Liver (tissue), 9 donors: ENCODE results near the gene SLC17A3. TPM values are rescaled to one million over a fixed set of nuclear protein-coding genes. Genes with fewer than 3 reads are reported as not detected.

Experiments used
- DNase-seq: peaks from one replicate; pipeline ENCODE4 v3.0.0-alpha.2; 2017; ENCODE audit warnings: low spot score
- H3K27ac ChIP-seq, 2 donors: one replicate each; pipeline ENCODE4 v1.7.0; 2013; ENCODE audit warnings: inconsistent platforms in 2 of 2, low read length in 2 of 2, control low read depth in 1 of 2, low read depth in 1 of 2, mild to moderate bottlenecking in 1 of 2
- H3K27me3 ChIP-seq, 4 donors: one replicate each; pipeline versions ENCODE4 v1.6.1 to v1.7.0; 2013; ENCODE audit warnings: low read length in 3 of 4, inconsistent platforms in 1 of 4, mild to moderate bottlenecking in 1 of 4, moderate library complexity in 1 of 4; ENCODE audit not compliant: control insufficient read depth in 4 of 4, insufficient read depth in 4 of 4
- H3K36me3 ChIP-seq, 4 donors: one replicate each; pipeline versions ENCODE4 v1.6.1 to v1.7.0; 2013; ENCODE audit warnings: low read length in 3 of 4, mild to moderate bottlenecking in 3 of 4, low read depth in 1 of 4, moderate library complexity in 1 of 4; ENCODE audit not compliant: control insufficient read depth in 4 of 4, insufficient read depth in 3 of 4
- H3K4me1 ChIP-seq, 4 donors: one replicate each; pipeline versions ENCODE4 v1.6.1 to v1.7.0; 2013; ENCODE audit warnings: low read length in 3 of 4, mild to moderate bottlenecking in 3 of 4, moderate library complexity in 1 of 4; ENCODE audit not compliant: control insufficient read depth in 4 of 4, insufficient read depth in 4 of 4
- H3K4me3 ChIP-seq, 3 donors: one replicate each; pipeline versions ENCODE4 v1.6.1 to v1.7.0; 2013; ENCODE audit warnings: low read length in 3 of 3, control low read depth in 1 of 3, low read depth in 1 of 3, mild to moderate bottlenecking in 1 of 3
- H3K9ac ChIP-seq, 2 donors: one replicate each; pipeline ENCODE4 v1.7.0; 2013; ENCODE audit warnings: low read length in 2 of 2, mild to moderate bottlenecking in 2 of 2, moderate library complexity in 2 of 2, control low read depth in 1 of 2, low read depth in 1 of 2
- H3K9me3 ChIP-seq, 4 donors: one replicate each; pipeline versions ENCODE4 v1.6.1 to v1.7.0; 2013; ENCODE audit warnings: low read length in 3 of 4; ENCODE audit not compliant: control insufficient read depth in 4 of 4
- ATF3 ChIP-seq: IDR thresholded peaks from 2 replicates; pipeline ENCODE4 v1.6.1; 2016; ENCODE audit warnings: antibody characterized with exemption
- CTCF ChIP-seq: fragments of 150-350 bp; IDR thresholded peaks from 2 replicates; pipeline ENCODE4 v1.5.1; 2017; ENCODE audit warnings: improper control_type of control experiment, low read depth, low read length; ENCODE audit not compliant: missing input control
- EGR1 ChIP-seq, 2 donors: IDR thresholded peaks; 2 replicates each; pipeline ENCODE4 v1.6.1; 2016 to 2018; ENCODE audit warnings: antibody characterized with exemption in 2 of 2, low read depth in 2 of 2
- FOXA1 ChIP-seq: IDR thresholded peaks from 2 replicates; pipeline ENCODE4 v1.6.1; 2016; ENCODE audit warnings: antibody characterized with exemption
- FOXA2 ChIP-seq: IDR thresholded peaks from 2 replicates; pipeline ENCODE4 v1.6.1; 2016; ENCODE audit warnings: antibody characterized with exemption
- GABPA ChIP-seq, 2 donors: IDR thresholded peaks in 1 of 2; conservative IDR thresholded peaks in 1 of 2; 2 replicates each; pipeline ENCODE4 v1.6.1; 2016; ENCODE audit warnings: antibody characterized with exemption in 2 of 2, mild to moderate bottlenecking in 1 of 2, moderate library complexity in 1 of 2
- HNF4A ChIP-seq, 2 donors: conservative IDR thresholded peaks; 2 replicates each; pipeline ENCODE4 v1.6.1; 2016; ENCODE audit warnings: antibody characterized with exemption in 2 of 2, mild to moderate bottlenecking in 2 of 2
- HNF4G ChIP-seq: IDR thresholded peaks from 2 replicates; pipeline ENCODE4 v1.6.1; 2016; ENCODE audit warnings: antibody characterized with exemption
- JUND ChIP-seq, 2 donors: IDR thresholded peaks; 2 replicates each; pipeline ENCODE4 v1.6.1; 2016; ENCODE audit warnings: antibody characterized with exemption in 2 of 2
- MAX ChIP-seq: IDR thresholded peaks from 2 replicates; pipeline ENCODE4 v1.6.1; 2016; ENCODE audit warnings: antibody characterized with exemption
- NR2F2 ChIP-seq: IDR thresholded peaks from 2 replicates; pipeline ENCODE4 v1.6.1; 2016; ENCODE audit warnings: antibody characterized with exemption
- RAD21 ChIP-seq, 2 donors: IDR thresholded peaks; 2 replicates each; pipeline ENCODE4 v1.6.1; 2016; ENCODE audit warnings: antibody characterized with exemption in 2 of 2, mild to moderate bottlenecking in 2 of 2
- REST ChIP-seq: IDR thresholded peaks from 2 replicates; pipeline ENCODE4 v1.6.1; 2016; ENCODE audit warnings: antibody characterized with exemption, mild to moderate bottlenecking
- RXRA ChIP-seq, 2 donors: IDR thresholded peaks; 2 replicates each; pipeline ENCODE4 v1.6.1; 2017 to 2018; ENCODE audit warnings: antibody characterized with exemption in 2 of 2, mild to moderate bottlenecking in 1 of 2
- SP1 ChIP-seq: IDR thresholded peaks from 2 replicates; pipeline ENCODE4 v1.6.1; 2018; ENCODE audit warnings: antibody characterized with exemption, mild to moderate bottlenecking
- TAF1 ChIP-seq: conservative IDR thresholded peaks from 2 replicates; pipeline ENCODE4 v1.6.1; 2016; ENCODE audit warnings: antibody characterized with exemption, mild to moderate bottlenecking
- ZBTB33 ChIP-seq: IDR thresholded peaks from 2 replicates; pipeline ENCODE4 v1.6.1; 2016; ENCODE audit warnings: antibody characterized with exemption
- WGBS: extraction: QIAGEN DNeasy Blood & Tissue Kit; methylation state at CpG from one replicate; pipeline ENCODE4 v1.1.7; 2013; 5-methylcytosine and 5-hydroxymethylcytosine counted together
- polyA plus RNA-seq, 2 donors: library from polyadenylated mRNA; stranded (reverse) in 1 of 2; unstranded in 1 of 2; fragments of 200-250 nt in 1 of 2; fragments of >200 nt in 1 of 2; fragmentation: Nextera tagmentation in 1 of 2; extraction: Ambion mirVana in 1 of 2; gene quantifications; one replicate each; pipeline versions ENCODE4 v1.2.1 to v1.2.3, GENCODE V29; 2013 to 2015
- total RNA-seq, 2 donors: library from RNA; depleted of rRNA; stranded (reverse); fragments of >200 nt; gene quantifications; one replicate each; pipeline ENCODE4 v1.2.3, GENCODE V29; 2014
- donor health status: healthy.
- donor health status: healthy.
- donor health status: healthy.
- donor health status: healthy.
- donor health status: healthy.

The SLC17A3 gene
- total and polyA plus RNA-seq, 4 donors: 1.6 to 23.2 (median 10.9) TPM

- Histone ChIP-seq H3K36me3 (no peaks in the 10 kb centered on the region), H3K27me3 (no peaks in the 10 kb centered on the region), H3K4me3 (no peak overlapping the region), H3K9ac (no peak overlapping the region), H3K27ac (no peak overlapping the region), H3K9me3 (no peaks in the 10 kb centered on the region), H3K4me1 (peaks cover 0 to 29% (median 18%) of the 10 kb centered on the region in 4 donors)
- 67% methylated on average over 8 of the region's 8 CpGs for WGBS
- TF ChIP-seq HNF4G (no peak), SP1 (peak; percentile 16), GABPA (IDR thresholded peaks at IDR 0.05 in 1 of 2, conservative IDR thresholded peaks at IDR 0.05 in 1 of 2) (no peak), REST (no peak), FOXA1 (no peak)
- no peak for DNase-seq
These were observed 38.4 kb downstream of the SLC17A3 start for GRCh38 chr6:25835442-25836283.

GRCh38 chr6:25834950-25835349 is 39.1 kb downstream of the SLC17A3 start:
- WGBS: 93% methylated on average over 1 of the region's 1 CpG
- Histone ChIP-seq H3K36me3 (no peaks in the 10 kb centered on the region), H3K4me3 (no peak overlapping the region), H3K9me3 (no peaks in the 10 kb centered on the region), H3K9ac (no peak overlapping the region), H3K27me3 (no peaks in the 10 kb centered on the region), H3K27ac (no peak overlapping the region), H3K4me1 (peaks cover 0 to 31% (median 21%) of the 10 kb centered on the region in 4 donors)
- DNase-seq: no peak
- TF ChIP-seq HNF4A (conservative IDR thresholded peaks at IDR 0.05): no peak
- TF ChIP-seq CTCF: no peak
- TF ChIP-seq RXRA (IDR thresholded peaks at IDR 0.05): no peak
- no peak for TF ChIP-seq HNF4G
- TF ChIP-seq NR2F2: no peak
- TF ChIP-seq ZBTB33: no peak
- TF ChIP-seq MAX: no peak
- no peak for TF ChIP-seq FOXA2
- TF ChIP-seq GABPA (IDR thresholded peaks at IDR 0.05 in 1 of 2, conservative IDR thresholded peaks at IDR 0.05 in 1 of 2): no peak
- TF ChIP-seq SP1: no peak
- TF ChIP-seq JUND (IDR thresholded peaks at IDR 0.05): no peak
- TF ChIP-seq ATF3: no peak
- TF ChIP-seq RAD21 (IDR thresholded peaks at IDR 0.05): no peak
- TF ChIP-seq TAF1: no peak
- no peak for TF ChIP-seq EGR1 (IDR thresholded peaks at IDR 0.05; ENCODE audit: low read depth in 2 of 2)
- no peak for TF ChIP-seq FOXA1
